Measurements from ENCODE around the gene DOCK4. TPM values are rescaled to one million over a fixed set of nuclear protein-coding genes. Genes with fewer than 3 reads are reported as not detected.
"Not testable (repeated sequence)": the region's sequence is repeated elsewhere in the genome, so short reads cannot be mapped to it uniquely, and the experiment has no call there.

DOCK4 gene
- total RNA-seq, 3 donors from 2014 or later: 31.7 to 43.3 (median 41.9) TPM

DNA sequence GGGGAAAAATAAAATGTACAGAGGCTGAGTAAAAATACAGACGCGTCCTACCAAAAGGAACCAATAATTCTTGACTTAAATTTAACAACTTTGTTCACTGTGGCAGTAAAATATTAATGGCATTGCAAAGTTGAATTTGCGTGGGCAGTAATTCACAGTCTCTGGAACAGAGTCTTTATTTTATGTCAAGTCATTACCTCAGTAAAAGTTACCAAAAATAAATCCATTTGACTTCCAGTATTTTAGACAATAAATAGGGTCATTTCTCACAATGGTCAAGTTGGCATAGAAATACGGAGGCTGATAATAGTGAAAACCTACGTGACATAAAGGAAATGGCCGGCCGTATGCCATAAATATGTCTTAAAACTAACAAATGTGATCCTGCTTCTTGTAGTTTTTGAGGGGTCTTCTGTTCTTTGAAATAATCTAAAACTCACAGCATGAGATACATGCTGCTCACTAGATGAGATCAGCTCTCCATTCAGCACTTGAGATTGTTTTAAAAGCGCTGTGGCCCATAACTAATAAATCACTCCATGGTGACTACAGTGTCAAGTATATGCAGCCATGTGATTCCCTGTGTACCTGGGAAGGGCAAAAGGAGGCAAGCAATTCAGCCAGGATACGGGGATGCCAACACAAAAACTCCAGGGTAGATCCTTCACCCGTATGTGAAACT, 75.3 kb downstream of the DOCK4 start:
- H3K27ac ChIP-seq: peak overlapping the region in 1 of 2 donors; percentile 65
- intact Hi-C loops (cut with DNase I; ENCODE audit: low total_unique reads): no loop called here
- H3K4me1 ChIP-seq: no peaks in the 10 kb centered on the region
- no peak for TF ChIP-seq POLR2AphosphoS5 (IDR thresholded peaks at IDR 0.05)
- no peak for TF ChIP-seq POLR2A (IDR thresholded peaks at IDR 0.05)
- TF ChIP-seq, protein P1, sequence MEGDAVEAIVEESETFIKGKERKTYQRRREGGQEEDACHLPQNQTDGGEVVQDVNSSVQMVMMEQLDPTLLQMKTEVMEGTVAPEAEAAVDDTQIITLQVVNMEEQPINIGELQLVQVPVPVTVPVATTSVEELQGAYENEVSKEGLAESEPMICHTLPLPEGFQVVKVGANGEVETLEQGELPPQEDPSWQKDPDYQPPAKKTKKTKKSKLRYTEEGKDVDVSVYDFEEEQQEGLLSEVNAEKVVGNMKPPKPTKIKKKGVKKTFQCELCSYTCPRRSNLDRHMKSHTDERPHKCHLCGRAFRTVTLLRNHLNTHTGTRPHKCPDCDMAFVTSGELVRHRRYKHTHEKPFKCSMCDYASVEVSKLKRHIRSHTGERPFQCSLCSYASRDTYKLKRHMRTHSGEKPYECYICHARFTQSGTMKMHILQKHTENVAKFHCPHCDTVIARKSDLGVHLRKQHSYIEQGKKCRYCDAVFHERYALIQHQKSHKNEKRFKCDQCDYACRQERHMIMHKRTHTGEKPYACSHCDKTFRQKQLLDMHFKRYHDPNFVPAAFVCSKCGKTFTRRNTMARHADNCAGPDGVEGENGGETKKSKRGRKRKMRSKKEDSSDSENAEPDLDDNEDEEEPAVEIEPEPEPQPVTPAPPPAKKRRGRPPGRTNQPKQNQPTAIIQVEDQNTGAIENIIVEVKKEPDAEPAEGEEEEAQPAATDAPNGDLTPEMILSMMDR (IDR thresholded peaks at IDR 0.05): no peak
- no peaks in the 10 kb centered on the region for H3K9me3 ChIP-seq
- H3K27me3 ChIP-seq: no peaks in the 10 kb centered on the region
- DNase-seq (ENCODE audit: low spot score in 2 of 2): no peak
- H3K36me3 ChIP-seq: no peaks in the 10 kb centered on the region
- H3K4me3 ChIP-seq: no peak overlapping the region

DNA sequence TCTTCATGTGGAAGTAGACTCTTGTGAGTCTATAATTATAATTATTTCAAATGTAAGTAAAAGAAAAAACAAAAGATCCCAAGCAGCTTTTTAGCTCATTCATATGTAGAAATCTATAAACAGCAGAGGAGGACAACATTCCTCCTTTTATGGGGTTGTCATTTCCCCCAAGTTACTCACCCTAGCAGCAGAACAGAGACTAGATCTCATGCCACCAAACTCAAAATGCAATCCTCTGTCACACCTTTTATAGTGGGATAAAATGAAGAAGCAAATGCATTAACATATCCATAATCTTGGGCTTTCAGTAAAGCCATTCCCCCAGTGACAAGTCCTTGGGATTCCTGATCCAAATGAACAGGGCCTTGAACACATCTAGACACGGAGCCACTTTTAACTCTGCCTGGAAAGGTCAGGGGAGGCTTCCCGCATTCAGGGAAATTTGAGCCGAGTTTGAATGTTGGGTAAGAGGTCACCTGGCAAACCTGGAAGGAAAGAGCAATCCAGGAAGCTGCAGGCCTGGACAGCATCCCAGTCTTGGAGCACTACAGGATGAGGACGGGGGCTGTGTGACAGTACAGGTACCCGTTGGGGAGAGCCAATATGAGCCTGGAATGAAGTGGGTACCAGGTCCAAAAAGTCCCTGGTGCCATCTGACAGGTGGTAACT, 76.4 kb downstream of the DOCK4 start:
- intact Hi-C loops (cut with DNase I; ENCODE audit: low total_unique reads): no loop called here
- DNase-seq (ENCODE audit: low spot score in 2 of 2): peak in 1 of 2 donors; percentile 30
- H3K9me3 ChIP-seq: no peaks in the 10 kb centered on the region
- no peaks in the 10 kb centered on the region for H3K36me3 ChIP-seq
- H3K27ac ChIP-seq: peak overlapping the region; percentile 45 to 68
- H3K27me3 ChIP-seq: no peaks in the 10 kb centered on the region
- TF ChIP-seq POLR2AphosphoS5 (IDR thresholded peaks at IDR 0.05): no peak
- no peak for TF ChIP-seq POLR2A (IDR thresholded peaks at IDR 0.05)
- TF ChIP-seq, protein P1 (IDR thresholded peaks at IDR 0.05): no peak
- H3K4me3 ChIP-seq: no peak overlapping the region
- H3K4me1 ChIP-seq: no peaks in the 10 kb centered on the region

DNA sequence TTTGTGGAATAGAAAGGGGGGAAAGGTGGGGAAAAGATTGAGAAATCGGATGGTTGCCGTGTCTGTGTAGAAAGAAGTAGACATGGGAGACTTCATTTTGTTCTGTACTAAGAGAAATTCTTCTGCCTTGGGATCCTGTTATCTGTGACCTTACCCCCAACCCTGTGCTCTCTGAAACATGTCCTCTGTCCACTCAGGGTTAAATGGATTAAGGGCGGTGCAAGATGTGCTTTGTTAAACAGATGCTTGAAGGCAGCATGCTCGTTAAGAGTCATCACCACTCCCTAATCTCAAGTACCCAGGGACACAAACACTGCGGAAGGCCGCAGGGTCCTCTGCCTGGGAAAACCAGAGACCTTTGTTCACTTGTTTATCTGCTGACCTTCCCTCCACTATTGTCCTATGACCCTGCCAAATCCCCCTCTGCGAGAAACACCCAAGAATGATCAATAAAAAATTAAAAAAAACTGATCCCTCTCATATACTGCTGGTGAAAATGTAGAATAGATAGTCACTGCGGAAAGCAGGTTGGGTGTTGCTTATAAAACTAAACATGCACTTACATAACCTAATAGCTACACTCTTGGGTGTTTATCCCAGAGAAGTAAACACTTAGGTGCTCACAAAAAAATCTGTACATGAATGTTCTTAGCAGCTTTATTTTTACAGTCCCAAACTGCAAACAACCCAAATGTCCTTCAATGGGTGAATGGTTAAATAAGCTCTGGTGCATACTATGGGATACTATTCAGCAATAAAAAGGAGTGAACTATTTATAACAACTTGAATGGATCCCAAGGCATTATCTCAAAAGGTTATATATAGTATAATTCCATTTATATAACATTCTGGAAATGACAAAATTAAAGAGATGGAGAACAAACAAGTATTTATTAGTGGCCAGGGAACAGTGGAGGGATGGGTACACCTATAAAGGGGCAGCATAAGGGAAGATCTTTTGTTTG, 77.5 kb downstream of the DOCK4 start:
- H3K27ac ChIP-seq: peak overlapping the region; percentile 45 to 62
- DNase-seq (ENCODE audit: low spot score in 2 of 2); H3K9me3 ChIP-seq; H3K4me1 ChIP-seq; H3K4me3 ChIP-seq; H3K27me3 ChIP-seq; H3K36me3 ChIP-seq; intact Hi-C loops (cut with DNase I; ENCODE audit: low total_unique reads): not testable (repeated sequence)

DNA sequence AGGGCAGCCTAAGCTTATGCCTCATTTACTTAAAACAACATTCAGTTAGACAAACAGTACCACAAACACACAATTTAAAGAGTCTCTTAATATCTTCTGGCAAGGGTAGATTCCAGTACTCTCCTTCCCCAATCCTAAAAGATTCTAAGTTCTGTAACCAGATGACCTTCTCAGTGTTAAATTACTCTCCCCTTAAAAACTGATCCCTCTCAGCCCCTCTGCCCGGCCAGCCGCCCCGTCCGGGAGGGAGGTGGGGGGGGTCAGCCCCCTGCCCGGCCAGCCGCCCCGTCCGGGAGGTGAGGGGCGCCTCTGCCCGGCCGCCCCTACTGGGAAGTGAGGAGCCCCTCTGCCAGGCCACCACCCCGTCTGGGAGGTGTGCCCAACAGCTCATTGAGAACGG, 78.2 kb downstream of the DOCK4 start:
- DNase-seq (ENCODE audit: low spot score in 2 of 2); H3K4me1 ChIP-seq; H3K4me3 ChIP-seq; H3K27me3 ChIP-seq; H3K36me3 ChIP-seq; H3K27ac ChIP-seq; H3K9me3 ChIP-seq; intact Hi-C loops (cut with DNase I; ENCODE audit: low total_unique reads): not testable (repeated sequence)

DNA sequence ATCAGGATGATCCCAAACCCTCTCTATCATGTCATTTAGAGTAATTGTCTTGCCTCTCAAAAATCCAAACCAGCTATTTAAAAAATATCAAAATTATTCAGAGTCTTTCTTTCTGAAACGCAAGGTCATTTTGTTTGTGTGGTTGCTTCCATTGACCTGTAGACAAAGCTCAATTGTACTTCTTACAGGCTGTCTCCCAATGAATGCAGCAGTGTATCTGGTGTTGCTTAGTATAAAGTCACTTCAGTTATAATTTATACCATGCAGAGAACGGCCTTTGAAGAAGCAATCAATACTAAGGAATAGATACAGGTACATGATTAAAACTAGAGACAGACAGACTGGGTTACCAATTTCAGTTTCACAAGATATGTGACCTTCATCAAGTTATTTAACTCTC, 80.9 kb downstream of the DOCK4 start:
- no peak for TF ChIP-seq POLR2AphosphoS5 (IDR thresholded peaks at IDR 0.05)
- no peak for TF ChIP-seq POLR2A (IDR thresholded peaks at IDR 0.05)
- TF ChIP-seq, protein P1 (IDR thresholded peaks at IDR 0.05): no peak
- DNase-seq (ENCODE audit: low spot score in 2 of 2): no peak
- H3K36me3 ChIP-seq: no peaks in the 10 kb centered on the region
- H3K4me3 ChIP-seq: no peak overlapping the region
- intact Hi-C loops (cut with DNase I; ENCODE audit: low total_unique reads): no loop called here
- H3K4me1 ChIP-seq: no peaks in the 10 kb centered on the region
- no peak overlapping the region for H3K27ac ChIP-seq
- no peaks in the 10 kb centered on the region for H3K9me3 ChIP-seq
- no peaks in the 10 kb centered on the region for H3K27me3 ChIP-seq
